NB4 (cell line): Measurements from ENCODE around the gene PCDHB8.
"Not testable (repeated sequence)": the region's sequence is repeated elsewhere in the genome, so short reads cannot be mapped to it uniquely, and the experiment has no call there.

Experiments used
- POLR2A ChIP-seq: IDR thresholded peaks from 2 replicates; pipeline ENCODE4 v1.6.1; 2011; ENCODE audit warnings: mild to moderate bottlenecking; ENCODE audit not compliant: insufficient read length; ENCODE audit errors: extremely low read depth
- TF ChIP-seq, protein P1 (sequence below): IDR thresholded peaks from one replicate; pipeline ENCODE4 v1.5.1; 2012; ENCODE audit warnings: low read depth, low read length

DNA sequence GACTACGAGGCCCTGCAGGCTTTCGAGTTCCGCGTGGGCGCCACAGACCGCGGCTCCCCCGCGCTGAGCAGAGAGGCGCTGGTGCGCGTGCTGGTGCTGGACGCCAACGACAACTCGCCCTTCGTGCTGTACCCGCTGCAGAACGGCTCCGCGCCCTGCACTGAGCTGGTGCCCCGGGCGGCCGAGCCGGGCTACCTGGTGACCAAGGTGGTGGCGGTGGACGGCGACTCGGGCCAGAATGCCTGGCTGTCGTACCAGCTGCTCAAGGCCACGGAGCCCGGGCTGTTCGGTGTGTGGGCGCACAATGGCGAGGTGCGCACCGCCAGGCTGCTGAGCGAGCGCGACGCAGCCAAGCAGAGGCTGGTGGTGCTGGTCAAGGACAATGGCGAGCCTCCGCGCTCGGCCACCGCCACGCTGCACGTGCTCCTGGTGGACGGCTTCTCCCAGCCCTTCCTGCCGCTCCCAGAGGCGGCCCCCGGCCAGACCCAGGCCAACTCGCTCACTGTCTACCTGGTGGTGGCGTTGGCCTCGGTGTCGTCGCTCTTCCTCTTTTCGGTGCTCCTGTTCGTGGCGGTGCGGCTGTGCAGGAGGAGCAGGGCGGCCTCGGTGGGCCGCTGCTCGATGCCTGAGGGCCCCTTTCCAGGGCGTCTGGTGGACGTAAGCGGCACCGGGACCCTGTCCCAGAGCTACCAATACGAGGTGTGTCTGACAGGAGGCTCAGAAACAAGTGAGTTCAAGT, 6.7 kb downstream of the PCDHB8 start:
- TF ChIP-seq, protein P1, sequence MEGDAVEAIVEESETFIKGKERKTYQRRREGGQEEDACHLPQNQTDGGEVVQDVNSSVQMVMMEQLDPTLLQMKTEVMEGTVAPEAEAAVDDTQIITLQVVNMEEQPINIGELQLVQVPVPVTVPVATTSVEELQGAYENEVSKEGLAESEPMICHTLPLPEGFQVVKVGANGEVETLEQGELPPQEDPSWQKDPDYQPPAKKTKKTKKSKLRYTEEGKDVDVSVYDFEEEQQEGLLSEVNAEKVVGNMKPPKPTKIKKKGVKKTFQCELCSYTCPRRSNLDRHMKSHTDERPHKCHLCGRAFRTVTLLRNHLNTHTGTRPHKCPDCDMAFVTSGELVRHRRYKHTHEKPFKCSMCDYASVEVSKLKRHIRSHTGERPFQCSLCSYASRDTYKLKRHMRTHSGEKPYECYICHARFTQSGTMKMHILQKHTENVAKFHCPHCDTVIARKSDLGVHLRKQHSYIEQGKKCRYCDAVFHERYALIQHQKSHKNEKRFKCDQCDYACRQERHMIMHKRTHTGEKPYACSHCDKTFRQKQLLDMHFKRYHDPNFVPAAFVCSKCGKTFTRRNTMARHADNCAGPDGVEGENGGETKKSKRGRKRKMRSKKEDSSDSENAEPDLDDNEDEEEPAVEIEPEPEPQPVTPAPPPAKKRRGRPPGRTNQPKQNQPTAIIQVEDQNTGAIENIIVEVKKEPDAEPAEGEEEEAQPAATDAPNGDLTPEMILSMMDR, result not testable (repeated sequence)
- TF ChIP-seq POLR2A, result not testable (repeated sequence)
